ENCODE data around the gene VSTM4.

VSTM4 gene

GRCh38 chr10:49071160-49071761, 44.1 kb downstream of the VSTM4 start:
- no peak for DNase-seq (ENCODE audit: low read depth, low spot score)

GRCh38 chr10:49070701-49071100, 44.6 kb downstream of the VSTM4 start:
- no peak for DNase-seq (ENCODE audit: low read depth, low spot score)

- DNase-seq (ENCODE audit: low read depth, low spot score), result no peak
Observed at GRCh38 chr10:49068672-49069217, 46.6 kb downstream of the VSTM4 start.

DNA sequence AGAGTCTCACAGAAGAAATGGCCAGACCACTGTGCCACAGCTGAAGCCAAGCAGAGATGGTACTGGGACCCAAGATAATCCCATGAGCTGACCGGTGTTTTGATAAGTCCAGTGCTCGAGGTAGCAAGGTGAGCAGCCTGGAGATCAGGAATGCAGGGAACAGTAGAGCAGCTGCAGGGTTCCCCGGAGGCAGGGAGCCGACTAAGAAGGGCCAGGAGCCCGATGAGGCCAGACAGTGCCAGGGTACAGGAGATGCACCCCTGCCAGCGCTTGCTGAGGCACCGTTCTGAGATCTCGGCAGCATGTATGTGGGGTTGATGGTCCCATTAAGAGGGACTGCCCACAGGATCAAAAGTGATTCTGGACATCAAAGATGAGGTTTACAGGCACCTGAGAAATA, 47.1 kb downstream of the VSTM4 start:
- DNase-seq (ENCODE audit: low read depth, low spot score), result no peak

GRCh38 chr10:49066944-49067730, 48.2 kb downstream of the VSTM4 start:
- DNase-seq (ENCODE audit: low read depth, low spot score), result no peak

DNA sequence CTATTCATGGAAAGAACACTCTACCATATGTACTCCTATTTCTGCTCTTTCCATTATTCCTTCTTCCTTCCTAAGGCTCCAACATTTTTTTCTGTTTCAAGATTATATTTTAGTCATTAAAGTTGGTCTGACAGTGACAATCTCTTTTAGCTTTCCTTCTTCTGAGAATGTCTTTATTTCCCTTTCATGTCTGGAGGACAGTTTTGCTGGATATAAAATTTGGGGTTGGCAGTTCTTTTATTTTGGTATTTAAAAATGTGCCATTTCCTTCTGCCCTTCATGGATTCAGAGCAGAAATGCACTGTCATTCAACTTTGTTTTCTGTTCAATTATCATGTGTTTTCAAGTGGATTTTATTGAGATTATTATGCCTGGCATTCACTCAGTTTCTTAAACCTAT, 53.1 kb downstream of the VSTM4 start:
- DNase-seq (ENCODE audit: low read depth, low spot score), result no peak

- no peak for DNase-seq (ENCODE audit: low read depth, low spot score)
Observed at GRCh38 chr10:49061667-49062066, 53.7 kb downstream of the VSTM4 start.

DNA sequence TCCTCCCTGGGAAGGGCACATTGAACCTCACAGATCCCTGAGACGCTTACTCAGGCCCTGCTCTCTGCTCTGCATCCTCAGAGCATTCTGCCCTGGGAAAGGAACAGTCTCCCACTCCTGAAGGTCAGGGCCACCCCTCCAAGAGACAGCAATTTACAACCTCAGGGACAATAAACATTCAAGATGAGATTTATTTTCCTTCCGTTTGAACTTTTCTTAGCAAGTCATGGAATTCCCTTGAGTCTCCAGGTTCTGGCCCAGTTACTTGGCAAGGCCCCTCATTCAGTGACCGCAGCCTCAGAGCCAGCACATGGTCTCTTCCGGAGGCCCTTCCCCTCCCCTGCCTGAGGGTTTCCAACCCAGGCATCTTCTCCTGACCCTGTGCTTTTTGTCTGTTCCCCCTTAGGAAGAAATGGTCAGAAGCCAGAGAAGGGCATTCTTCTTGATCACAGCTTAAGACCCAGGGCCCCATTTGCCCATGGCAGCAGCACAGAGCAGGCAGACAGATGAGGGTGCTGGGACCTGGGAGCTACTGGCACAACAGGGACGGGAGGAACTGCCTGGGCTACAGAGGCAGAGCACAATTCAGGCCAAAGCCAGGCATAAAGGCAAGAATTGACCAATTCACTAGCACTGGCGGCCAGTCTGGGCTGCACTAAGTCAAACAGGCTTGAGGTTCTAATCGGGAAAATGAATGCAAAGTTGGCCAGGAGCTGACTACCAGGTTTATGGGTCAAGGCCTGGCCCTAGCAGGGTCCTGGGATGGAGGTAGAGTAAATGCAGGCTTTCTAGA, 56.7 kb downstream of the VSTM4 start:
- no peak for DNase-seq (ENCODE audit: low read depth, low spot score)

- no peak for DNase-seq (ENCODE audit: low read depth, low spot score)
Observed at GRCh38 chr10:49057231-49057880, 58.0 kb downstream of the VSTM4 start.

DNA sequence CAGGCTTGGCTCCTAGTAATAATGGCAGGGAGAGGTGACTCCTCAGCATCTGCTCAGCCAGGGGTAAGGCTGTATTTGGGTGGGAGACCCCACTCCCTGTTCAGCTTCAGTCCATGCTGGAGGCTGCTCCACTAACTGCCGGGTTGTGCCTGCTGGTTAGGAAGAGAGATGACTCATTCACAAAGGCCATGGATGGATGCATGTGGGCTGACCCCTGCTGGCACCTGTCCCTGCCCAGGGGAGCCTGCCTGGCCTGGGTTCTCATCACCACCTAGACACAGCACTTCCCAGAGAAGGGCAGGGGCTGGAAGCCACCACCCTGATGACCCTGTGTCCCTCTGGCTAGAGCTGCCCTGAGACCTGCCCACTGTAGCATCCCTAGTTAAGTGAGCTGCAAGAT, 59.0 kb downstream of the VSTM4 start:
- DNase-seq (ENCODE audit: low read depth, low spot score), result no peak

- DNase-seq (ENCODE audit: low read depth, low spot score), result no peak
Observed at GRCh38 chr10:49055221-49055849, 60.0 kb downstream of the VSTM4 start.

GRCh38 chr10:49054753-49055152, 60.6 kb downstream of the VSTM4 start:
- no peak for DNase-seq (ENCODE audit: low read depth, low spot score)

DNA sequence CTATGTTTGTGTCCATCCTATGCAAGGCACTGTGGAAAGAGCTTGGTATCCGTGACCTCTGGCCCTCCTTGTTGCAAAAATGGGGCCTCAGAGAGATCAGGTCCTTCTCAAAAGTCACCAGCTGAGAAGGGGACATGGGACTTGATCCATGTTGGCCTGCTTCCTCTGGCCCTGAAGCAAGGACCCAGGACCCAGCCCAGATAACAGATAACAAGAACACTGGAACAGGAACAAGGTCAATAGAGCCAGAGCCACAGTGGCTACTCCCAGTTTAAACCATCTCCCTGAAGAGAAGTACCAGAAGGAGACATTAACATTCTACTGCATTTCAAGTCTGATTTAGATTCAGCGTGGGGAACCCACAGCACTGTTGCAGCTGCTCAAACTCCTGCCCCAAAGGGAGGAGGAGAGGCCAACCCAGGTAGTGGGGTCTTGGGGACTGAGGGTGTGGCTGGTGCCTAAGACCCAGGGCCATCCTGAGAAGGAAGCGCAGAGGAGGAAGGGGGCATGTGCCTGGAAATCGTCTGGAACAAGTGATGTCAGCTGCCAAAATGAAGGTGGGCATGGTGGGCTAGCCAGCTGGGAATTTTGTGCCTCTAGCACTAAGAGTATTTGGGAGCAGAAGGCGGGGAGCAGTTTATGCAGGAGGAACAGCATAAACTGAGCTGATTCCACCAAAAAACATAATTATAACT, 61.2 kb downstream of the VSTM4 start:
- no peak for DNase-seq (ENCODE audit: low read depth, low spot score)

GRCh38 chr10:49053053-49053997, 62.0 kb downstream of the VSTM4 start:
- no peak for DNase-seq (ENCODE audit: low read depth, low spot score)

DNA sequence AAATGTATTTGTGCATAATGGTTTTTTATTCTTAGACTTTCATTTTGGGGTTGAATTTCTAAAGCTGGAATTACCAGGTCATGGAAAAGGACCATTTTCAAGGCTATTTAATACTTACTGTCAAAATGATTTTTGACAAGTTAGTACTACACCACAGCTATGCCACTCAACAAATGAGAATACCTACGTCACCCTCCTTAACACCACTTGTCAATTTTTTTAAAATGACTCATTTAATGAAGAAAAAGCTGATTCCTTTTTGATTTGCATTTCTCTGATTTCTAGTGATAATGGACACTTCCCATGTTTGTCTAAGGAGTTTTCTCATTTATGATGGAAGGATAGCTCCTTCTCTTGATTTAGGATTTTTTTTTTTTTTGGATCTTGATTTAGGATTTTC, 63.3 kb downstream of the VSTM4 start:
- no peak for DNase-seq (ENCODE audit: low read depth, low spot score)

DNA sequence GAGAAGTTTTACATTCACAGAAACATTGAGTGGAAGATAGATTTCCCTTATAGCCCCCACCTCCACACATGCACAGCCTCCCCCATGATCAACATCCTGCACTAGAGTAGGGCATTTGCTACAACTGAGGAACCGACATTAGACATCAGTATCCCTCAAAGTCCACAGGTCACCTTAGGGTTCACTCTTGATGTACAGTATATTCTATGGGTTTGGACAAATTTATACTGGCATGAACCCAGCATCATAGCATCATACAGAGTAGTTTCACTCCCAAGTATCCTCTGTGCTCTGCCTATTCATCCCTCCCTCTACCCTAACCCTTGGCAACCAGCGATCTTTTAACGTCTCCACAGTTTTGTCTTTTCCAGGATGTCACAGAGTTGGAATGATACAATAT, 64.4 kb downstream of the VSTM4 start:
- no peak for DNase-seq (ENCODE audit: low read depth, low spot score)

GRCh38 chr10:49050366-49050765, 65.0 kb downstream of the VSTM4 start:
- DNase-seq (ENCODE audit: low read depth, low spot score), result no peak

- DNase-seq (ENCODE audit: low read depth, low spot score), result no peak
Observed at GRCh38 chr10:49049660-49050059, 65.7 kb downstream of the VSTM4 start.

DNA sequence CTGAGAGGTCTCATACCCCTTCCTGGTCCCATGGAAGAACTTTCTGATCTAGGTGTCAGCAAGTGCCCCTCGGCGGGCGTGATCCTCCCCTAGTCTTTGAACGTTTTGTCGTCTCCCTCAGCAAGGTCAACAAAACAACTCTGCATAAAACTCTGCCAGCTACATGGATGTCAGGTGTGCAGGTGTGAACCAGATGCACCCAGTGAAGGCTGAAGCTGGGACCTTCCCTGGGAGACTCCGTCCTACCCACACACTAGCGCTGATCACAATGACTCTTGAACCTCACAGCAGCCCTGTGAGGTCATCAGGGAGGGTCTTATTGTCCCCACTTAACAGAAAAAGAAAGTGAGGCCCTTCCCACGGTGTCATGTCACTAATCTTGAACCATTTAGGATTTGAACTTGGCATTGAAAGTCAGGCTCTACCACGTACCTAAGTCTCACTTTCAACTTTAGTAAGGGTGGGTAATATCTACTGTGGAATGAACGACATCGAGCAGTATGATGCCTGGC, 68.1 kb downstream of the VSTM4 start:
- no peak for DNase-seq (ENCODE audit: low read depth, low spot score)
